ENCODE measurements around the gene NCK2. TPM values are rescaled to one million over a fixed set of nuclear protein-coding genes. Genes with fewer than 3 reads are reported as not detected.

Gene NCK2
- total RNA-seq, 1 experiment from 2014 or later: 49.2 TPM

DNA sequence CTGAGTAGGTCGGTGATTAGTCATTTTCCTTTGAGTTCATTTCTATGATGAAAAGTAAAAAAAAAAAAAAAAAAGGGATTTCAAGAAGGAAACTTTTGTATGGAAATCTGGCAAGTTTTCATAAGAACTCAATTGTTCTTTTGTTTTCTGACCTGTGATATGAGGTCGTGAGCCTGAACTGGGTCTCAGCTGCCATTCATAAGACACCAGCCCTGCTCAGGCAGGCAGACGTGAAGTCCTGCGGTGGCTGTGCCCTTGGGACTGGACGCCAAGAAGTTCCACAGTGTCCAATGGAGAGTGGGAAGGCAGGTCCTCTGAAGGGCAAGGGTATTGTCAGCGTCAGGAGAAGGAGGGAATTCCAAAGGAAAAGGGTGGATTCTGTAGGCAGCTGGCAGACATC, 183.9 kb downstream of the NCK2 start:
- H4K5ac ChIP-seq (ENCODE audit: insufficient read length, low read depth, low read length): no peak overlapping the region
- WGBS (ENCODE audit: extremely low coverage, insufficient read length, low lambda C conversion rate): no CpG with 5 or more reads among the region's 6 CpGs
- H2BK20ac ChIP-seq (ENCODE audit: low read depth, low read length, poor library complexity, severe bottlenecking): no peak overlapping the region
- H3K23ac ChIP-seq (ENCODE audit: insufficient read length, low read depth, low read length): no peak overlapping the region
- no peaks in the 10 kb centered on the region for H3K79me2 ChIP-seq (ENCODE audit: insufficient read depth, low read length)
- H3K14ac ChIP-seq (ENCODE audit: insufficient read depth, low read length): no peak overlapping the region
- peaks cover 5% of the 10 kb centered on the region for H3K9me3 ChIP-seq (ENCODE audit: control insufficient read depth, low read depth, low read length)
- H3K4ac ChIP-seq (ENCODE audit: low read depth, low read length): no peak overlapping the region
- no peak overlapping the region for H4K91ac ChIP-seq (ENCODE audit: insufficient read length, low read depth, low read length)
- H4K8ac ChIP-seq (replicated peaks; ENCODE audit: insufficient read length, low read depth, low read length): no peak overlapping the region
- no peak overlapping the region for H2BK120ac ChIP-seq (ENCODE audit: low read depth, low read length, poor library complexity, severe bottlenecking)
- H3K9ac ChIP-seq (ENCODE audit: extremely low read depth, insufficient read length, low read length): no peak overlapping the region
- no peak overlapping the region for H2BK5ac ChIP-seq (ENCODE audit: insufficient read length, low read length)
- Mint-ChIP-seq H3K4me3 (no peak overlapping the region), H3K27ac (no peak overlapping the region), H3K27me3 (ENCODE audit: low read depth) (peaks cover 15% of the 10 kb centered on the region), H3K36me3 (ENCODE audit: insufficient read depth in 1 of 3, low read depth in 3 of 3) (peaks cover 0 to 8% (median 4%) of the 10 kb centered on the region in 3 experiments; a peak in 4 of 7 replicates), H3K9me3 (peaks cover 7 to 10% of the 10 kb centered on the region in 2 experiments; a peak in 4 of 5 replicates), H3K4me1 (0 out of 4 replicates have a peak, but pooled peaks cover 0 to 3% of the 10 kb centered on the region in 2 experiments)
- H2BK15ac ChIP-seq (ENCODE audit: low read depth, low read length): no peak overlapping the region
- no peak overlapping the region for H3K18ac ChIP-seq (ENCODE audit: insufficient read length, low read depth, low read length)
- H3K27ac ChIP-seq (ENCODE audit: insufficient read length, low read depth, low read length): no peak overlapping the region
- H3K4me1 ChIP-seq (ENCODE audit: insufficient read depth, low read length): no peaks in the 10 kb centered on the region
- H4K20me1 ChIP-seq (ENCODE audit: control insufficient read depth, insufficient read depth, insufficient read length): no peaks in the 10 kb centered on the region
- no peaks in the 10 kb centered on the region for H3K79me1 ChIP-seq (ENCODE audit: insufficient read depth, low read depth, low read length, poor library complexity, severe bottlenecking)
- TF ChIP-seq, protein P1, sequence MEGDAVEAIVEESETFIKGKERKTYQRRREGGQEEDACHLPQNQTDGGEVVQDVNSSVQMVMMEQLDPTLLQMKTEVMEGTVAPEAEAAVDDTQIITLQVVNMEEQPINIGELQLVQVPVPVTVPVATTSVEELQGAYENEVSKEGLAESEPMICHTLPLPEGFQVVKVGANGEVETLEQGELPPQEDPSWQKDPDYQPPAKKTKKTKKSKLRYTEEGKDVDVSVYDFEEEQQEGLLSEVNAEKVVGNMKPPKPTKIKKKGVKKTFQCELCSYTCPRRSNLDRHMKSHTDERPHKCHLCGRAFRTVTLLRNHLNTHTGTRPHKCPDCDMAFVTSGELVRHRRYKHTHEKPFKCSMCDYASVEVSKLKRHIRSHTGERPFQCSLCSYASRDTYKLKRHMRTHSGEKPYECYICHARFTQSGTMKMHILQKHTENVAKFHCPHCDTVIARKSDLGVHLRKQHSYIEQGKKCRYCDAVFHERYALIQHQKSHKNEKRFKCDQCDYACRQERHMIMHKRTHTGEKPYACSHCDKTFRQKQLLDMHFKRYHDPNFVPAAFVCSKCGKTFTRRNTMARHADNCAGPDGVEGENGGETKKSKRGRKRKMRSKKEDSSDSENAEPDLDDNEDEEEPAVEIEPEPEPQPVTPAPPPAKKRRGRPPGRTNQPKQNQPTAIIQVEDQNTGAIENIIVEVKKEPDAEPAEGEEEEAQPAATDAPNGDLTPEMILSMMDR (conservative IDR thresholded peaks at IDR 0.05): no peak
- H2AK5ac ChIP-seq (ENCODE audit: insufficient read length, low read length): no peak overlapping the region
- no peaks in the 10 kb centered on the region for H3K23me2 ChIP-seq (ENCODE audit: insufficient read length, low read depth, low read length, poor library complexity, severe bottlenecking)
- no peaks in the 10 kb centered on the region for H3K27me3 ChIP-seq (ENCODE audit: insufficient read depth, low read length)
- no peak overlapping the region for H3K4me2 ChIP-seq (ENCODE audit: insufficient read depth, insufficient read length, low read length)
- no peak overlapping the region for H2AFZ ChIP-seq (ENCODE audit: low read length)
- H3T11ph ChIP-seq (ENCODE audit: low read length): no peak overlapping the region
- no peak for DNase-seq
- H2BK12ac ChIP-seq (ENCODE audit: insufficient read length, low read depth, low read length): no peak overlapping the region
- H3K56ac ChIP-seq (ENCODE audit: insufficient read length, low read depth, low read length): no peak overlapping the region
